ENCODE results near the gene CKB. TPM values are rescaled to one million over a fixed set of nuclear protein-coding genes. Genes with fewer than 3 reads are reported as not detected.

Gene CKB
- total and polyA plus RNA-seq, 9 of the 15 experiments (the other 6 are each of a cell fraction or from before 2014, with no cell fraction given), result 23.9 to 692 (median 132) TPM

DNA sequence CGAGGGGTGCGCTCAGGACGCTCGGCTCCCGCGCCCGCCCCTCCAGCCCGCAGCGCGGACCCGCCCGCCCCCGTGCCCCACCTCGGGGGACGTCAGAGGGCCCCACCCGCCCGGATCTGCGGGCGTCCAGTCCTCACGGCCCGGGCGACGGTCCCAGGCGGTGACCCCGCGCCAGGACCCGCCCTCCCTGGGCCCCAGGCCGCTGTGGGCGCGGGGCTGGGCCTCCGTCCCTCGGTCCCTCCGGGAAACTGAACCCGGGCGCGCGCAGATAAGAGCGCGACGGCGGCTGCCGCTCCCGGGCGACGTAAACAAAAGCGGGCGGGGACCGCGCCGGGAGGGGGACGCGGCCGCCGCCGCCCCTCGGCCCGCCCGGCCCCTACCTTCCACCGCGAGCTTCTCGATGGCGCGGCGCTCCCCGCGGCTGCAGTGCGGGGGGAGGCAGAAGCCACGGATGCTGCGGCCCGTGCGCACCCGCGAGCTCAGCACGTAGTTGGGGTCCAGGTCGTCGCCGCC is 1.1 kb downstream of the CKB start:
- POLR2A ChIA-PET, result interaction anchor here (0.6 to 2.5 kb wide), 8 partner anchors 10 to 177 kb away, joined by 3 to 12 read pairs (median 4); no protein-coding TSS in a partner anchor
- intact Hi-C loops (cut with micrococcal nuclease), result loop anchor here (10.0 kb wide), 1 partner anchor 127 kb away; no protein-coding TSS in a partner anchor
- Histone ChIP-seq H3K9me1 (ENCODE audit: control insufficient read depth, insufficient read depth, low read length) (no peaks in the 10 kb centered on the region), H3K4me2 (ENCODE audit: insufficient read depth, low read length) (peak overlapping the region; percentile 78), H3K79me2 (ENCODE audit: control insufficient read depth, insufficient read depth, low read length) (peaks cover 23% of the 10 kb centered on the region), H3K4me1 (replicated peaks in 1 of 2; ENCODE audit: control insufficient read depth in 2 of 2, insufficient read depth in 2 of 2, low read length in 2 of 2) (peaks cover 41 to 91% of the 10 kb centered on the region in 2 experiments), H3K4me3 (peak overlapping the region; percentile 60), H3K9ac (ENCODE audit: insufficient read depth in 1 of 2, low read depth in 2 of 2, low read length in 2 of 2) (peak overlapping the region; percentile 73 to 93; a peak in 3 of 4 replicates), H2AFZ (ENCODE audit: low read depth, low read length) (peak overlapping the region; percentile 45; the same call in 1 of the 2 replicates), H4K20me1 (replicated peaks; ENCODE audit: control insufficient read depth, insufficient read depth, low read length) (peaks cover 13% of the 10 kb centered on the region; the same call in 1 of the 2 replicates), H3K27me3 (ENCODE audit: control insufficient read depth in 2 of 2, insufficient read depth in 2 of 2, low read length in 2 of 2) (no peaks in the 10 kb centered on the region), H3K27ac (ENCODE audit: extremely low read depth, low read depth, low read length) (peak overlapping the region; percentile 83), H3K36me3 (ENCODE audit: control insufficient read depth, insufficient read depth, low read length) (peaks cover 23% of the 10 kb centered on the region; the same call in 1 of the 3 replicates), H3K9me3 (replicated peaks; ENCODE audit: control insufficient read depth, insufficient read depth, low read depth, low read length) (no peaks in the 10 kb centered on the region)
- no TSS peak for BruUV-seq (replicated peaks)
- DNase-seq (ENCODE audit: extremely low read depth in 1 of 4, low spot score in 3 of 4) (peak; percentile 63 to 70 (median 66)), FAIRE-seq (no peak), ATAC-seq (peak; percentile 55)
- in situ Hi-C loops (cut with MboI), result no loop called here
- CTCF ChIA-PET (ENCODE audit: low intra/inter-chr PET ratio), result no interaction called here
- WGBS (ENCODE audit: insufficient coverage, low coverage, missing lambda C conversion rate), result 0% methylated on average over 6 of the region's 77 CpGs
- TF ChIP-seq KAT8 (IDR thresholded peaks at IDR 0.05; ENCODE audit: low read depth) (no peak), HDAC6 (IDR thresholded peaks at IDR 0.05; ENCODE audit: low read depth, low read length) (no peak), KLF6 (CRISPR knock-in tag; IDR thresholded peaks at IDR 0.05; ENCODE audit: borderline replicate concordance) (no peak), SAFB (IDR thresholded peaks at IDR 0.05; ENCODE audit: borderline replicate concordance, low read depth, low read length) (0 out of 2 replicates have a peak, but pooled peaks have one; percentile 14), ZNF830 (CRISPR knock-in tag; IDR thresholded peaks at IDR 0.05) (no peak), FOXA3 (CRISPR knock-in tag; conservative IDR thresholded peaks at IDR 0.05 in 1 of 2, IDR thresholded peaks at IDR 0.05 in 1 of 2) (no peak), RB1 (IDR thresholded peaks at IDR 0.05; ENCODE audit: low read depth) (peak; percentile 17; the same call in 1 of the 2 replicates), CSDE1 (IDR thresholded peaks at IDR 0.05) (no peak), RBM39 (optimal IDR thresholded peaks at IDR 0.05; ENCODE audit: low read depth, low read length) (no peak), CREM (IDR thresholded peaks at IDR 0.05; ENCODE audit: low read depth) (peak; percentile 69), HLTF (IDR thresholded peaks at IDR 0.05) (no peak), HNRNPLL (IDR thresholded peaks at IDR 0.05; ENCODE audit: low read depth, low read length, poor library complexity, severe bottlenecking) (no peak), NCOA6 (IDR thresholded peaks at IDR 0.05) (0 out of 2 replicates have a peak, but pooled peaks have one; percentile 0), HDAC3 (IDR thresholded peaks at IDR 0.05; ENCODE audit: borderline replicate concordance, partially characterized antibody) (no peak), MEIS2 (IDR thresholded peaks at IDR 0.05; ENCODE audit: partially characterized antibody) (no peak), FOXJ3 (CRISPR knock-in tag; IDR thresholded peaks at IDR 0.05) (no peak), MYNN (IDR thresholded peaks at IDR 0.05) (no peak), MYNN (CRISPR knock-in tag; IDR thresholded peaks at IDR 0.05) (no peak), FOXP1 (CRISPR knock-in tag; IDR thresholded peaks at IDR 0.05) (no peak), NR2F6 (CRISPR knock-in tag; IDR thresholded peaks at IDR 0.05) (no peak), NONO (IDR thresholded peaks at IDR 0.05; ENCODE audit: low read depth in 2 of 2, low read length in 1 of 2) (no peak)
- TF ChIP-seq, protein P1, sequence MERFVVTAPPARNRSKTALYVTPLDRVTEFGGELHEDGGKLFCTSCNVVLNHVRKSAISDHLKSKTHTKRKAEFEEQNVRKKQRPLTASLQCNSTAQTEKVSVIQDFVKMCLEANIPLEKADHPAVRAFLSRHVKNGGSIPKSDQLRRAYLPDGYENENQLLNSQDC (CRISPR knock-in tag; IDR thresholded peaks at IDR 0.05), result no peak
- TF ChIP-seq, protein P2, sequence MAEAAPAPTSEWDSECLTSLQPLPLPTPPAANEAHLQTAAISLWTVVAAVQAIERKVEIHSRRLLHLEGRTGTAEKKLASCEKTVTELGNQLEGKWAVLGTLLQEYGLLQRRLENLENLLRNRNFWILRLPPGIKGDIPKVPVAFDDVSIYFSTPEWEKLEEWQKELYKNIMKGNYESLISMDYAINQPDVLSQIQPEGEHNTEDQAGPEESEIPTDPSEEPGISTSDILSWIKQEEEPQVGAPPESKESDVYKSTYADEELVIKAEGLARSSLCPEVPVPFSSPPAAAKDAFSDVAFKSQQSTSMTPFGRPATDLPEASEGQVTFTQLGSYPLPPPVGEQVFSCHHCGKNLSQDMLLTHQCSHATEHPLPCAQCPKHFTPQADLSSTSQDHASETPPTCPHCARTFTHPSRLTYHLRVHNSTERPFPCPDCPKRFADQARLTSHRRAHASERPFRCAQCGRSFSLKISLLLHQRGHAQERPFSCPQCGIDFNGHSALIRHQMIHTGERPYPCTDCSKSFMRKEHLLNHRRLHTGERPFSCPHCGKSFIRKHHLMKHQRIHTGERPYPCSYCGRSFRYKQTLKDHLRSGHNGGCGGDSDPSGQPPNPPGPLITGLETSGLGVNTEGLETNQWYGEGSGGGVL (CRISPR knock-in tag; IDR thresholded peaks at IDR 0.05), result no peak
